ENCODE measurements around the gene SPCS1. TPM values are rescaled to one million over a fixed set of nuclear protein-coding genes. Genes with fewer than 3 reads are reported as not detected.

SPCS1 gene
- total RNA-seq (2021) (91.9 and 104 TPM in 2 replicates), Bru-seq, nascent RNA (percentile 74 among the genes with signal in this experiment), BruChase-seq, experiment 1, labeled RNA remaining after a 2-hour chase (percentile 76 among the genes with signal in this experiment), BruChase-seq, experiment 2, labeled RNA remaining after a 6-hour chase (percentile 89 among the genes with signal in this experiment)
- long read RNA-seq, full-length matches to known transcripts, result 261 of 341 reads
- long read RNA-seq, partial matches to known transcripts, result 9 of 341 reads
- long read RNA-seq, other reads (novel, unspliced or antisense), result 71 of 341 reads

DNA sequence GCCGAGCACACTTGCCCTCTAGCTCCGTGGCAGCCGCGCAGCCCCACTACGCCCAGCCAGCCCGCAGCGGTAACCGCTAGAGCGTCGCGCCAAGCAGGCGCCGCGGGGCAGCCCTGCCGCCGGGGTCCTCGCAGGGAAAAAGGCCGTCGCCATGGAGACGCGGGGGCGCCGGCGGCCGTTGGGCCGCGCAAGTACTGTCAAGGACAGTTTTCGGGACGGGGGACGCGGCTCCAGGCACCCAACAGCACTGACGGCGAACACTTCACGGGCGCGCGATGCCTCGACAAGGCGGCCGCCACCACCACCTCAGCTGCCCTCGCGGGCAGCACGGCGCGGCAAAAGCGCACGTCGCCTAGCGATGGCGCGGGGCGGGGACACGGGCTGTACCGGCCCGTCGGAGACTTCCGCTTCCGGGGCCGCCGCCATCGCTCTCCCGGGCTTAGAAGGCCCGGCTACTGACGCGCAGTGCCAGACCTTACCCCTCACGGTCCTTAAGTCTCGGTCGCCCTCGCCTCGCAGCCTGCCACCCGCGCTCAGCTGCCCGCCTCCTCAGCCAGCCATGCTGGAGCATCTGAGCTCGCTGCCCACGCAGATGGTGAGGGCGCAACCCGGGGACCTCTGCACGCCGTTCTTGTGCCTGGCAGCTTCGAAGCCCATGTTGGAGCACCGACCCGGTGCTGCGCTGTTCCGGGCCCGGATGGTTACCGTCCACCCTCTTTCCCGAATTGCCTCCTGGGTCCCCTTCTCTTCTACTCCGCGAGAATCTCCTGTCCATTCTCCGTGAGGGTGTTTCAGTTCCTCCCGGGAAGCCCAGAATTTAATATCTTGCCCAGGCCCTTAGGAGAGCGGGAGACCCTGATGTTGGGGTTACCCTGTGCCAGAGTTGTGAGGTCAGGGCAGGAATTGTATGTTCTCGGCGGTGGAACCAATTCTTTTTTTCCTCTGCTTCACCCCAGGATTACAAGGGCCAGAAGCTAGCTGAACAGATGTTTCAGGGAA lies at the start of gene SPCS1, which contains the start of gene GLT8D1:
Gene SPCS1, plus strand, starts transcription at position 419 of the 999 bp plus-strand sequence. Its CDS starts 141 bp downstream, at position 560.
Gene GLT8D1, minus strand, starts transcription at position 104 of the 999 bp plus-strand sequence. CDS start 5,331 bp downstream, outside the sequence.
- H2AFZ ChIP-seq, result peak within 1 kb of the TSS; percentile 80
- no peaks in the 10 kb centered on the region for H3K27me3 ChIP-seq (ENCODE audit: insufficient read depth, low read depth)
- TSS peak; percentile 40 for BruUV-seq (replicated peaks)
- TF ChIP-seq, protein P1, sequence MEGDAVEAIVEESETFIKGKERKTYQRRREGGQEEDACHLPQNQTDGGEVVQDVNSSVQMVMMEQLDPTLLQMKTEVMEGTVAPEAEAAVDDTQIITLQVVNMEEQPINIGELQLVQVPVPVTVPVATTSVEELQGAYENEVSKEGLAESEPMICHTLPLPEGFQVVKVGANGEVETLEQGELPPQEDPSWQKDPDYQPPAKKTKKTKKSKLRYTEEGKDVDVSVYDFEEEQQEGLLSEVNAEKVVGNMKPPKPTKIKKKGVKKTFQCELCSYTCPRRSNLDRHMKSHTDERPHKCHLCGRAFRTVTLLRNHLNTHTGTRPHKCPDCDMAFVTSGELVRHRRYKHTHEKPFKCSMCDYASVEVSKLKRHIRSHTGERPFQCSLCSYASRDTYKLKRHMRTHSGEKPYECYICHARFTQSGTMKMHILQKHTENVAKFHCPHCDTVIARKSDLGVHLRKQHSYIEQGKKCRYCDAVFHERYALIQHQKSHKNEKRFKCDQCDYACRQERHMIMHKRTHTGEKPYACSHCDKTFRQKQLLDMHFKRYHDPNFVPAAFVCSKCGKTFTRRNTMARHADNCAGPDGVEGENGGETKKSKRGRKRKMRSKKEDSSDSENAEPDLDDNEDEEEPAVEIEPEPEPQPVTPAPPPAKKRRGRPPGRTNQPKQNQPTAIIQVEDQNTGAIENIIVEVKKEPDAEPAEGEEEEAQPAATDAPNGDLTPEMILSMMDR (conservative IDR thresholded peaks at IDR 0.05), result no peak
- TF ChIP-seq EZH2 (IDR thresholded peaks at IDR 0.05; ENCODE audit: low read depth), result no peak
- no peaks in the 10 kb centered on the region; the same call in none of the 2 replicates for H3K36me3 ChIP-seq (ENCODE audit: low read depth)
- ChIA-PET CTCF (no interaction called here), POLR2A (ENCODE audit: unreplicated experiment) (interaction anchor here (0.5 kb wide), 1 partner anchor 376 kb away, joined by 4 read pairs; no protein-coding TSS in a partner anchor)
- intact Hi-C loops (cut with micrococcal nuclease; ENCODE audit: unreplicated experiment), result no loop called here
- 0 out of 2 replicates have a peak within 1 kb of the TSS, but pooled peaks have one; percentile 7 for H3K27ac ChIP-seq
- H3K9me3 ChIP-seq (ENCODE audit: insufficient read depth, low read depth), result no peaks in the 10 kb centered on the region
- peaks cover 51% of the 10 kb centered on the region for H3K79me2 ChIP-seq (ENCODE audit: low read depth)
- no peaks in the 10 kb centered on the region for H3K9me2 ChIP-seq (ENCODE audit: insufficient read depth)
- DNase-seq, result peak; percentile 69 to 82
- peak within 1 kb of the TSS; percentile 100 for H3K4me2 ChIP-seq
- H3K4me3 ChIP-seq, result peak within 1 kb of the TSS; percentile 86
- no peaks in the 10 kb centered on the region for H4K20me1 ChIP-seq (ENCODE audit: insufficient read depth)
- H3F3A ChIP-seq (ENCODE audit: insufficient read depth, low read depth), result 0 out of 2 replicates have a peak, but pooled peaks cover 9% of the 10 kb centered on the region
- peaks cover 22% of the 10 kb centered on the region for H3K4me1 ChIP-seq (replicated peaks; ENCODE audit: insufficient read depth)

DNA sequence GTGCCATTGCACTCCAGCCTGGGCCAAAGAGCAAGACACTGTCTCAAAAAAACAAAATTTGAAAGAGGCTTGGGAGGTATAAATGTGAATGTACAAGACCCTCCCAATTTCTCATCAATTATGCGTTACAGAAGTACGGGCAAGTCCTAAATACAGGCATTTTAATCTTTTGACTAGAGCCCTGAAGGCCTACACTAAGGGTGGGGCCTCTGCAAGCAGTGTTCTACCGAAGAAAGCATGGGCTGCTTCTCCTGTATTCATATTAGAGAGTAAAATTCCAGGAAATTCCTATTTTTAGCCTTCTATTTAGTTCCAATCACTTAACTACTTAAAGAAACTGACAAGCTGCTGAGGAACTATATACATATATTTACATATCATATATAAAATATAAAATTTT lies 45.9 kb upstream of the SPCS1 start:
- TF ChIP-seq, protein P1 (conservative IDR thresholded peaks at IDR 0.05), result no peak
- TF ChIP-seq EZH2 (IDR thresholded peaks at IDR 0.05; ENCODE audit: low read depth), result no peak
- Histone ChIP-seq H3K79me2 (ENCODE audit: low read depth) (no peaks in the 10 kb centered on the region), H3K9me3 (ENCODE audit: insufficient read depth, low read depth) (no peaks in the 10 kb centered on the region), H3F3A (ENCODE audit: insufficient read depth, low read depth) (no peaks in the 10 kb centered on the region), H2AFZ (no peak overlapping the region), H3K27ac (no peak overlapping the region), H3K4me3 (no peak overlapping the region), H3K4me2 (no peak overlapping the region), H3K4me1 (replicated peaks; ENCODE audit: insufficient read depth) (no peaks in the 10 kb centered on the region), H3K27me3 (ENCODE audit: insufficient read depth, low read depth) (no peaks in the 10 kb centered on the region), H3K9me2 (ENCODE audit: insufficient read depth) (no peaks in the 10 kb centered on the region), H4K20me1 (ENCODE audit: insufficient read depth) (no peaks in the 10 kb centered on the region), H3K36me3 (ENCODE audit: low read depth) (0 out of 2 replicates have a peak, but pooled peaks cover 4% of the 10 kb centered on the region)
- intact Hi-C loops (cut with micrococcal nuclease; ENCODE audit: unreplicated experiment), result no loop called here
- CTCF ChIA-PET, result no interaction called here
- no peak for DNase-seq
- no TSS peak for BruUV-seq (replicated peaks)
- POLR2A ChIA-PET (ENCODE audit: unreplicated experiment), result no interaction called here

DNA sequence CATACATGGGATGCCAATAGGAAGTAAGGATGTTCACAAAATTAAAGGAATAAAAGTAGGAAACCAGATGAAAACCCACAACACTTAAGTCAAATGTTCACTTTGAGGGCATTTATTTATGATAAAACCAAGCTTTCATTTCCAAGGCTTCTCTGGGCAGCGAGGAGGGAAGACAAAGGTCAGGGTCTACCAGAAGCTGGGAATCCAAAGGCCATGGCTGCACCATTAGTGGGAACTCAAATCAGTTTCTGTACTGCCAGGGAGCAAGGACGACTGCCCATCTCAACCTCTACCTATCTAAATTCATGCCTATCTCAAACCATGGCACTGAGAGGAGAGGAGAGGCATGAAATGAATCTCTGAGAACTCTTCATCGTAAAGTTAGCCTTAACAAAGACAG lies 42.8 kb upstream of the SPCS1 start:
- ChIA-PET CTCF (no interaction called here), POLR2A (ENCODE audit: unreplicated experiment) (no interaction called here)
- peaks cover 8% of the 10 kb centered on the region; the same call in 1 of the 2 replicates for H3K36me3 ChIP-seq (ENCODE audit: low read depth)
- no peak overlapping the region for H3K4me3 ChIP-seq
- no TSS peak for BruUV-seq (replicated peaks)
- DNase-seq, result no peak
- H3K9me2 ChIP-seq (ENCODE audit: insufficient read depth), result no peaks in the 10 kb centered on the region
- no peak overlapping the region for H3K4me2 ChIP-seq
- intact Hi-C loops (cut with micrococcal nuclease; ENCODE audit: unreplicated experiment), result no loop called here
- H4K20me1 ChIP-seq (ENCODE audit: insufficient read depth), result no peaks in the 10 kb centered on the region
- TF ChIP-seq EZH2 (IDR thresholded peaks at IDR 0.05; ENCODE audit: low read depth), result no peak
- TF ChIP-seq, protein P1 (conservative IDR thresholded peaks at IDR 0.05), result no peak
- H3K4me1 ChIP-seq (replicated peaks; ENCODE audit: insufficient read depth), result no peaks in the 10 kb centered on the region
- H3K9me3 ChIP-seq (ENCODE audit: insufficient read depth, low read depth), result no peaks in the 10 kb centered on the region
- no peaks in the 10 kb centered on the region for H3K79me2 ChIP-seq (ENCODE audit: low read depth)
- no peaks in the 10 kb centered on the region for H3K27me3 ChIP-seq (ENCODE audit: insufficient read depth, low read depth)
- H3F3A ChIP-seq (ENCODE audit: insufficient read depth, low read depth), result no peaks in the 10 kb centered on the region
- H3K27ac ChIP-seq, result no peak overlapping the region
- no peak overlapping the region for H2AFZ ChIP-seq
